Caco-2 (cell line): ENCODE data around the gene RUNX2. TPM values are rescaled to one million over a fixed set of nuclear protein-coding genes. Genes with fewer than 3 reads are reported as not detected.

ENCODE experiments used
- BruUV-seq: library from RNA; stranded (reverse); fragments of 400-500 nt; replicated peaks from 2 replicates; lab custom pipeline; 2021; lab: Mats Ljungman, UMichigan
- CTCF ChIA-PET: fragments of 300-600 bp; sonication (Branson Sonifier 250); formaldehyde crosslinking; loops from one replicate; lab custom pipeline; 2022; ENCODE audit warnings: antibody characterized with exemption; lab: Charles Lee
- POLR2A ChIA-PET: fragments of 300-600 bp; sonication (Branson Sonifier 250); formaldehyde crosslinking; loops from one replicate; lab custom pipeline; 2022; ENCODE audit warnings: antibody characterized with exemption; lab: Charles Lee
- DNase-seq, 2 experiments: peaks; one replicate each; pipeline versions ENCODE4 v3.0.0 to v3.0.0-alpha.2; 2020 to 2022
- H3K27me3 ChIP-seq: replicated peaks from 2 replicates; pipeline ENCODE4 v1.6.0; 2011; ENCODE audit warnings: low read length; ENCODE audit not compliant: control insufficient read depth, insufficient read depth
- H3K36me3 ChIP-seq: 2 replicates; pipeline ENCODE4 v1.5.1; 2011; ENCODE audit warnings: low read length; ENCODE audit not compliant: control insufficient read depth, insufficient read depth
- H3K4me1 ChIP-seq: fragments of 250-450 bp; sonication (Bioruptor Pico); 2 replicates; pipeline ENCODE4 v1.5.1; 2020; ENCODE audit warnings: mild to moderate bottlenecking
- H3K4me3 ChIP-seq: 2 replicates; pipeline ENCODE4 v1.5.1; 2011; ENCODE audit warnings: low read depth, mild to moderate bottlenecking, control low read depth, low read length
- H3K9me3 ChIP-seq: fragments of 250-450 bp; sonication (Bioruptor Pico); 2 replicates; pipeline ENCODE4 v1.5.1; 2020; ENCODE audit warnings: mild to moderate bottlenecking, moderate library complexity
- H3K27ac Mint-ChIP-seq: one replicate; pipeline ENCODE4 v1.8.0; 2022; ENCODE audit warnings: mixed read lengths; ENCODE audit not compliant: unreplicated experiment
- H3K27me3 Mint-ChIP-seq: one replicate; pipeline ENCODE4 v1.8.0; 2022; ENCODE audit warnings: mixed read lengths; ENCODE audit not compliant: insufficient read depth, unreplicated experiment
- H3K36me3 Mint-ChIP-seq: one replicate; pipeline ENCODE4 v1.8.0; 2022; ENCODE audit warnings: mild to moderate bottlenecking, mixed read lengths; ENCODE audit not compliant: insufficient read depth, unreplicated experiment
- H3K4me1 Mint-ChIP-seq: one replicate; pipeline ENCODE4 v1.8.0; 2022; ENCODE audit warnings: low read depth, mixed read lengths; ENCODE audit not compliant: unreplicated experiment
- H3K4me3 Mint-ChIP-seq: one replicate; pipeline ENCODE4 v1.8.0; 2022; ENCODE audit warnings: mild to moderate bottlenecking, moderate library complexity, mixed read lengths; ENCODE audit not compliant: unreplicated experiment
- H3K9me3 Mint-ChIP-seq: one replicate; pipeline ENCODE4 v1.8.0; 2022; ENCODE audit warnings: mixed read lengths; ENCODE audit not compliant: unreplicated experiment
- CTCF ChIP-seq, 2 experiments: fragments of 200-600 bp in 1 of 2; IDR thresholded peaks; 1 replicate in 1 of 2; 2 replicates in 1 of 2; pipeline versions ENCODE4 v1.5.1 to v1.8.0; 2011 to 2022; ENCODE audit warnings: antibody characterized with exemption in 1 of 2, control low read depth in 1 of 2, inconsistent platforms in 1 of 2, low read depth in 1 of 2, low read length in 1 of 2, mild to moderate bottlenecking in 1 of 2, moderate library complexity in 1 of 2; ENCODE audit not compliant: insufficient read depth in 1 of 2, severe bottlenecking in 1 of 2, unreplicated experiment in 1 of 2
- intact Hi-C: fragments of 100-400 bp; cut with micrococcal nuclease; formaldehyde crosslinking; loops from one replicate; pipeline ENCODE4 v1.10.0; 2022; ENCODE audit not compliant: unreplicated experiment
- total RNA-seq: library from RNA; stranded (reverse); gene quantifications from 2 replicates; pipeline ENCODE4 v1.2.3, GENCODE V29; 2022

The RUNX2 gene
- total RNA-seq, 1 experiment from 2014 or later = not detected

GRCh38 chr6:45666846-45667245, 338.7 kb downstream of the RUNX2 start:
- H3K27me3 Mint-ChIP-seq = no peaks in the 10 kb centered on the region
- Histone ChIP-seq H3K27me3 (no peaks in the 10 kb centered on the region; the same call in 1 of the 2 replicates), H3K4me1 (no peaks in the 10 kb centered on the region), H3K4me3 (no peak overlapping the region), H3K36me3 (no peaks in the 10 kb centered on the region), H3K9me3 (no peaks in the 10 kb centered on the region)
- no peak for TF ChIP-seq CTCF (IDR thresholded peaks at IDR 0.05; ENCODE audit: insufficient read depth in 1 of 2, low read depth in 1 of 2, low read length in 1 of 2, severe bottlenecking in 1 of 2, unreplicated experiment in 1 of 2)
- no peaks in the 10 kb centered on the region for H3K36me3 Mint-ChIP-seq
- no peak overlapping the region for H3K27ac Mint-ChIP-seq
- H3K4me3 Mint-ChIP-seq = no peak overlapping the region
- intact Hi-C loops = no loop called here
- no peaks in the 10 kb centered on the region for H3K9me3 Mint-ChIP-seq
- ChIA-PET CTCF (no interaction called here), POLR2A (no interaction called here)
- no peak for DNase-seq
- H3K4me1 Mint-ChIP-seq = no peaks in the 10 kb centered on the region
- BruUV-seq = no TSS peak

- Histone ChIP-seq H3K27me3 (no peaks in the 10 kb centered on the region; the same call in 1 of the 2 replicates), H3K9me3 (no peaks in the 10 kb centered on the region), H3K36me3 (no peaks in the 10 kb centered on the region), H3K4me1 (no peaks in the 10 kb centered on the region), H3K4me3 (no peak overlapping the region)
- no peaks in the 10 kb centered on the region for H3K27me3 Mint-ChIP-seq
- no TSS peak for BruUV-seq
- H3K27ac Mint-ChIP-seq = no peak overlapping the region
- H3K9me3 Mint-ChIP-seq = no peaks in the 10 kb centered on the region
- no peak overlapping the region for H3K4me3 Mint-ChIP-seq
- no peaks in the 10 kb centered on the region for H3K4me1 Mint-ChIP-seq
- intact Hi-C loops = no loop called here
- H3K36me3 Mint-ChIP-seq = no peaks in the 10 kb centered on the region
- no peak for DNase-seq
- CTCF ChIA-PET = no interaction called here
- POLR2A ChIA-PET = no interaction called here
- no peak for TF ChIP-seq CTCF (IDR thresholded peaks at IDR 0.05; ENCODE audit: insufficient read depth in 1 of 2, low read depth in 1 of 2, low read length in 1 of 2, severe bottlenecking in 1 of 2, unreplicated experiment in 1 of 2)
Measured at GRCh38 chr6:45667300-45667699, 339.2 kb downstream of the RUNX2 start.

GRCh38 chr6:45667766-45668165, 339.6 kb downstream of the RUNX2 start:
- no peaks in the 10 kb centered on the region for H3K36me3 Mint-ChIP-seq
- POLR2A ChIA-PET = no interaction called here
- no peak overlapping the region for H3K27ac Mint-ChIP-seq
- Histone ChIP-seq H3K27me3 (no peaks in the 10 kb centered on the region; the same call in 1 of the 2 replicates), H3K36me3 (no peaks in the 10 kb centered on the region), H3K4me3 (no peak overlapping the region), H3K4me1 (no peaks in the 10 kb centered on the region), H3K9me3 (no peaks in the 10 kb centered on the region)
- no peak for TF ChIP-seq CTCF (IDR thresholded peaks at IDR 0.05; ENCODE audit: insufficient read depth in 1 of 2, low read depth in 1 of 2, low read length in 1 of 2, severe bottlenecking in 1 of 2, unreplicated experiment in 1 of 2)
- no peaks in the 10 kb centered on the region for H3K4me1 Mint-ChIP-seq
- intact Hi-C loops = no loop called here
- H3K9me3 Mint-ChIP-seq = no peaks in the 10 kb centered on the region
- no peaks in the 10 kb centered on the region for H3K27me3 Mint-ChIP-seq
- no TSS peak for BruUV-seq
- CTCF ChIA-PET = no interaction called here
- no peak for DNase-seq
- no peak overlapping the region for H3K4me3 Mint-ChIP-seq
